SK-N-SH treated with all-trans-retinoic acid at 6 μM for 48 hours (cell line): ENCODE data around the gene GRIN3A.

Experiments
- BACH2 ChIP-seq: fragments of 250-450 bp; sonication (Bioruptor Pico); IDR thresholded peaks from 2 replicates; pipeline ENCODE4 v1.9.0; 2021; ENCODE audit warnings: mild to moderate bottlenecking, borderline replicate concordance
- GLIS3 ChIP-seq: fragments of 250-450 bp; sonication (Bioruptor Pico); IDR thresholded peaks from 2 replicates; pipeline ENCODE4 v1.5.0; 2020; ENCODE audit warnings: mild to moderate bottlenecking, moderate library complexity
- ISL1 ChIP-seq: fragments of 250-450 bp; sonication (Bioruptor Pico); IDR thresholded peaks from 2 replicates; pipeline ENCODE4 v2.1.2; 2022; ENCODE audit warnings: mild to moderate bottlenecking, moderate library complexity
- OSR1 ChIP-seq: fragments of 250-450 bp; sonication (Bioruptor Pico); IDR thresholded peaks from 2 replicates; pipeline ENCODE4 v1.8.0; 2022; ENCODE audit warnings: moderate library complexity, mild to moderate bottlenecking, inconsistent platforms
- PATZ1 ChIP-seq: fragments of 250-450 bp; sonication (Bioruptor Pico); IDR thresholded peaks from 2 replicates; pipeline ENCODE4 v1.8.0; 2020; ENCODE audit warnings: mild to moderate bottlenecking, moderate library complexity, borderline replicate concordance
- POU6F1 ChIP-seq: fragments of 250-450 bp; sonication (Bioruptor Pico); IDR thresholded peaks from 2 replicates; pipeline ENCODE4 v1.8.0; 2021; ENCODE audit warnings: low read depth, mild to moderate bottlenecking, moderate library complexity, borderline replicate concordance
- RARB ChIP-seq: fragments of 250-450 bp; sonication (Bioruptor Pico); IDR thresholded peaks from 2 replicates; pipeline ENCODE4 v1.8.0; 2021; ENCODE audit warnings: mild to moderate bottlenecking, moderate library complexity
- TCF4 ChIP-seq: fragments of 250-450 bp; sonication (Bioruptor Pico); IDR thresholded peaks from 2 replicates; pipeline ENCODE4 v1.8.0; 2021; ENCODE audit warnings: mild to moderate bottlenecking, moderate library complexity, borderline replicate concordance
- TOX ChIP-seq: fragments of 250-450 bp; sonication (Bioruptor Pico); IDR thresholded peaks from 2 replicates; pipeline ENCODE4 v1.8.0; 2021; ENCODE audit warnings: mild to moderate bottlenecking, moderate library complexity, borderline replicate concordance
- ZC3H10 ChIP-seq: fragments of 250-450 bp; sonication (Bioruptor Pico); IDR thresholded peaks from 2 replicates; pipeline ENCODE4 v1.5.1; 2021; ENCODE audit warnings: mild to moderate bottlenecking, moderate library complexity
- ZNF565 ChIP-seq: fragments of 450-650 bp; formaldehyde crosslinking; conservative IDR thresholded peaks from 2 replicates; pipeline ENCODE4 v1.5.0; 2020; ENCODE audit warnings: low read depth, mild to moderate bottlenecking, moderate library complexity
- ZNF8 ChIP-seq: fragments of 450-650 bp; formaldehyde crosslinking; IDR thresholded peaks from 2 replicates; pipeline ENCODE4 v1.5.0; 2020; ENCODE audit warnings: mild to moderate bottlenecking, moderate library complexity
- TF ChIP-seq, protein P1 (sequence below): fragments of 250-450 bp; sonication (Bioruptor Pico); IDR thresholded peaks from 2 replicates; pipeline ENCODE4 v1.5.1; 2021; ENCODE audit warnings: mild to moderate bottlenecking, moderate library complexity

GRCh38 chr9:101708855-101709254, 29.6 kb downstream of the GRIN3A start:
- TF ChIP-seq ISL1 (CRISPR knock-in tag) (no peak), TOX (no peak), POU6F1 (no peak), ZNF8 (CRISPR knock-in tag) (no peak), PATZ1 (CRISPR knock-in tag) (no peak), BACH2 (CRISPR knock-in tag) (no peak), RARB (CRISPR knock-in tag) (no peak), ZNF565 (CRISPR knock-in tag) (no peak), ZC3H10 (CRISPR knock-in tag) (no peak), TCF4 (CRISPR knock-in tag) (no peak), GLIS3 (CRISPR knock-in tag) (no peak), OSR1 (CRISPR knock-in tag) (no peak)
- TF ChIP-seq, protein P1, sequence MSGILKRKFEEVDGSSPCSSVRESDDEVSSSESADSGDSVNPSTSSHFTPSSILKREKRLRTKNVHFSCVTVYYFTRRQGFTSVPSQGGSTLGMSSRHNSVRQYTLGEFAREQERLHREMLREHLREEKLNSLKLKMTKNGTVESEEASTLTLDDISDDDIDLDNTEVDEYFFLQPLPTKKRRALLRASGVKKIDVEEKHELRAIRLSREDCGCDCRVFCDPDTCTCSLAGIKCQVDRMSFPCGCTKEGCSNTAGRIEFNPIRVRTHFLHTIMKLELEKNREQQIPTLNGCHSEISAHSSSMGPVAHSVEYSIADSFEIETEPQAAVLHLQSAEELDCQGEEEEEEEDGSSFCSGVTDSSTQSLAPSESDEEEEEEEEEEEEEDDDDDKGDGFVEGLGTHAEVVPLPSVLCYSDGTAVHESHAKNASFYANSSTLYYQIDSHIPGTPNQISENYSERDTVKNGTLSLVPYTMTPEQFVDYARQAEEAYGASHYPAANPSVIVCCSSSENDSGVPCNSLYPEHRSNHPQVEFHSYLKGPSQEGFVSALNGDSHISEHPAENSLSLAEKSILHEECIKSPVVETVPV (CRISPR knock-in tag): no peak
